ENCODE data around the gene TREML2.

TREML2 gene

GRCh38 chr6:41184761-41185160 is 16.2 kb downstream of the TREML2 start:
- Histone ChIP-seq H3K4me1 (ENCODE audit: control insufficient read depth, insufficient read depth, low read depth, low read length) (peaks cover 5% of the 10 kb centered on the region), H2AK5ac (ENCODE audit: low read length, severe bottlenecking) (no peak overlapping the region), H3K9me3 (ENCODE audit: control insufficient read depth, low read length) (peaks cover 6% of the 10 kb centered on the region), H2BK5ac (ENCODE audit: low read depth, low read length, poor library complexity, severe bottlenecking) (no peak overlapping the region), H4K91ac (ENCODE audit: low read length) (no peak overlapping the region), H2BK120ac (ENCODE audit: low read depth, low read length) (no peak overlapping the region), H3K18ac (ENCODE audit: low read depth in 1 of 2, low read length in 2 of 2) (no peak overlapping the region), H2BK12ac (ENCODE audit: low read length in 2 of 2) (no peak overlapping the region), H3K4ac (ENCODE audit: low read depth in 1 of 2, low read length in 2 of 2) (no peak overlapping the region), H3K27ac (ENCODE audit: low read length, poor library complexity, severe bottlenecking) (no peak overlapping the region), H2BK15ac (ENCODE audit: low read depth, poor library complexity, severe bottlenecking) (no peak overlapping the region), H3K27me3 (ENCODE audit: control insufficient read depth in 1 of 2, insufficient read depth in 1 of 2, low read length in 2 of 2) (peaks cover 29 to 49% of the 10 kb centered on the region in 2 experiments), H3K79me1 (replicated peaks; ENCODE audit: low read length, poor library complexity, severe bottlenecking) (no peaks in the 10 kb centered on the region), H2AFZ (ENCODE audit: low read depth, low read length) (no peak overlapping the region), H3K9ac (ENCODE audit: low read length) (no peak overlapping the region), H3K36me3 (ENCODE audit: control insufficient read depth in 1 of 2, insufficient read depth in 2 of 2, low read depth in 1 of 2, low read length in 2 of 2) (no peaks in the 10 kb centered on the region), H3K4me3 (ENCODE audit: insufficient read depth in 1 of 2, low read depth in 1 of 2, low read length in 2 of 2) (no peak overlapping the region), H3K14ac (ENCODE audit: low read length in 2 of 2) (no peak overlapping the region), H4K8ac (ENCODE audit: low read length) (no peak overlapping the region), H3K23ac (ENCODE audit: low read length in 2 of 2) (no peak overlapping the region), H3K4me2 (ENCODE audit: low read length, poor library complexity, severe bottlenecking) (no peak overlapping the region)
- WGBS, result 90% methylated on average over 7 of the region's 7 CpGs
- no peak for DNase-seq

- no peak overlapping the region for H2BK15ac ChIP-seq (ENCODE audit: low read depth, poor library complexity, severe bottlenecking)
- H3K4me3 ChIP-seq (ENCODE audit: insufficient read depth in 1 of 2, low read depth in 1 of 2, low read length in 2 of 2), result no peak overlapping the region
- H3K18ac ChIP-seq (ENCODE audit: low read depth in 1 of 2, low read length in 2 of 2), result no peak overlapping the region
- no peak overlapping the region for H2BK120ac ChIP-seq (ENCODE audit: low read depth, low read length)
- no peak overlapping the region for H2AFZ ChIP-seq (ENCODE audit: low read depth, low read length)
- H2BK12ac ChIP-seq (ENCODE audit: low read length in 2 of 2), result no peak overlapping the region
- H4K91ac ChIP-seq (ENCODE audit: low read length), result no peak overlapping the region
- H3K9me3 ChIP-seq (ENCODE audit: control insufficient read depth, low read length), result no peaks in the 10 kb centered on the region
- H3K4ac ChIP-seq (ENCODE audit: low read depth in 1 of 2, low read length in 2 of 2), result no peak overlapping the region
- no peak overlapping the region for H3K4me2 ChIP-seq (ENCODE audit: low read length, poor library complexity, severe bottlenecking)
- no peak overlapping the region for H3K14ac ChIP-seq (ENCODE audit: low read length in 2 of 2)
- no peak overlapping the region for H3K9ac ChIP-seq (ENCODE audit: low read length)
- no peaks in the 10 kb centered on the region for H3K79me1 ChIP-seq (replicated peaks; ENCODE audit: low read length, poor library complexity, severe bottlenecking)
- no peaks in the 10 kb centered on the region for H3K36me3 ChIP-seq (ENCODE audit: control insufficient read depth in 1 of 2, insufficient read depth in 2 of 2, low read depth in 1 of 2, low read length in 2 of 2)
- no peak overlapping the region for H2BK5ac ChIP-seq (ENCODE audit: low read depth, low read length, poor library complexity, severe bottlenecking)
- WGBS, result 82% methylated on average over 4 of the region's 4 CpGs
- no peak overlapping the region for H3K23ac ChIP-seq (ENCODE audit: low read length in 2 of 2)
- peaks cover 21 to 54% of the 10 kb centered on the region in 2 experiments for H3K27me3 ChIP-seq (ENCODE audit: control insufficient read depth in 1 of 2, insufficient read depth in 1 of 2, low read length in 2 of 2)
- H2AK5ac ChIP-seq (ENCODE audit: low read length, severe bottlenecking), result no peak overlapping the region
- no peak overlapping the region for H3K27ac ChIP-seq (ENCODE audit: low read length, poor library complexity, severe bottlenecking)
- no peak overlapping the region for H4K8ac ChIP-seq (ENCODE audit: low read length)
- H3K4me1 ChIP-seq (ENCODE audit: control insufficient read depth, insufficient read depth, low read depth, low read length), result peaks cover 10% of the 10 kb centered on the region
- DNase-seq, result peak; percentile 50
These were observed 18.6 kb downstream of the TREML2 start for GRCh38 chr6:41182069-41183034.

DNA sequence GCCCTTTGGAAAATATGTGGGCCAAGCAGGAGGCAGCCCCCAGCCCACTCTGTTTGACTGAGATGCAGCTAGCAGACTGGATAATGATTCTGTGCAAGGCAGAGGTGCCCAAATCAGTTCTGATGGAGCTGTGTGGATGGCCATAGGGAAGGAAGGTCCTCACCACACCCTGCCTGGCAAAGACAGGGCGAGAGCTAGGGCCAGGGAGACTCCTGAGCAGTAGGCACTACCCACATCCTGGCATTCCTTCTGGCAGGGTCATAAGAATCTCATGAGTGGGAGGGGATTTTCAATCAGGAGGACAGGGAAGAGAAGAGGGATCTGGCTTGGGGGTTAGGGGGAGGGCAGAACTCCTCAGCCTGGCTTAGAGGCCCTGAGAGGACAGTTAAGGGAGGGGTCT is 19.4 kb downstream of the TREML2 start:
- no peak overlapping the region for H3K9ac ChIP-seq (ENCODE audit: low read length)
- H4K8ac ChIP-seq (ENCODE audit: low read length), result no peak overlapping the region
- no peak overlapping the region for H3K14ac ChIP-seq (ENCODE audit: low read length in 2 of 2)
- H3K4me2 ChIP-seq (ENCODE audit: low read length, poor library complexity, severe bottlenecking), result no peak overlapping the region
- H3K4me1 ChIP-seq (ENCODE audit: control insufficient read depth, insufficient read depth, low read depth, low read length), result peaks cover 10% of the 10 kb centered on the region
- no peak for DNase-seq
- H3K27me3 ChIP-seq (ENCODE audit: control insufficient read depth in 1 of 2, insufficient read depth in 1 of 2, low read length in 2 of 2), result peaks cover 28 to 62% of the 10 kb centered on the region in 2 experiments
- H2AFZ ChIP-seq (ENCODE audit: low read depth, low read length), result no peak overlapping the region
- H2BK120ac ChIP-seq (ENCODE audit: low read depth, low read length), result no peak overlapping the region
- H3K23ac ChIP-seq (ENCODE audit: low read length in 2 of 2), result no peak overlapping the region
- H3K4me3 ChIP-seq (ENCODE audit: insufficient read depth in 1 of 2, low read depth in 1 of 2, low read length in 2 of 2), result no peak overlapping the region
- H3K4ac ChIP-seq (ENCODE audit: low read depth in 1 of 2, low read length in 2 of 2), result no peak overlapping the region
- no peaks in the 10 kb centered on the region for H3K9me3 ChIP-seq (ENCODE audit: control insufficient read depth, low read length)
- no peak overlapping the region for H3K27ac ChIP-seq (ENCODE audit: low read length, poor library complexity, severe bottlenecking)
- H2BK12ac ChIP-seq (ENCODE audit: low read length in 2 of 2), result no peak overlapping the region
- H3K79me1 ChIP-seq (replicated peaks; ENCODE audit: low read length, poor library complexity, severe bottlenecking), result no peaks in the 10 kb centered on the region
- no peaks in the 10 kb centered on the region for H3K36me3 ChIP-seq (ENCODE audit: control insufficient read depth in 1 of 2, insufficient read depth in 2 of 2, low read depth in 1 of 2, low read length in 2 of 2)
- 42% methylated on average over 1 of the region's 1 CpG for WGBS
- no peak overlapping the region for H3K18ac ChIP-seq (ENCODE audit: low read depth in 1 of 2, low read length in 2 of 2)
- no peak overlapping the region for H2AK5ac ChIP-seq (ENCODE audit: low read length, severe bottlenecking)
- no peak overlapping the region for H2BK5ac ChIP-seq (ENCODE audit: low read depth, low read length, poor library complexity, severe bottlenecking)
- no peak overlapping the region for H4K91ac ChIP-seq (ENCODE audit: low read length)
- H2BK15ac ChIP-seq (ENCODE audit: low read depth, poor library complexity, severe bottlenecking), result no peak overlapping the region

DNA sequence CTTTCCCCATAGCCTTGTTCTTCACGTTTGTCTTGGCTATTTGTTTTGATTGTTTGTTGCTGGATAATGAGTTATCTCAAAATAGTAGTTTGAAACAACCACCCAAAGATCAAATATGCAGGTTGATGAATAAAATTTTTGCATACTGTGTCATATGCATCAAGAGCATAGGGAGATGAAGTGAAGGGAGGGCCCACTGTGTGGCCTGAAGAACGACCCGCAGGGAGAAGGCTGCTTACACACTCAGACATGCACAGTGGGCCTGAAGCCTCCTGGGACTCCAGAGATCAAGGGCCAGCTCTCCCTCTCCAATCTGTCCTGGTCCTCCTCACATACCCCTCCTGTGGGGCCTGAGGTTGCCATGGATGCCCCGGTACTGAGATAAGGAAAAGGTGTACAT is 21.8 kb downstream of the TREML2 start:
- H3K14ac ChIP-seq (ENCODE audit: low read length in 2 of 2), result no peak overlapping the region
- H3K4me3 ChIP-seq (ENCODE audit: insufficient read depth in 1 of 2, low read depth in 1 of 2, low read length in 2 of 2), result no peak overlapping the region
- no peaks in the 10 kb centered on the region for H3K36me3 ChIP-seq (ENCODE audit: control insufficient read depth in 1 of 2, insufficient read depth in 2 of 2, low read depth in 1 of 2, low read length in 2 of 2)
- no peak overlapping the region for H2BK5ac ChIP-seq (ENCODE audit: low read depth, low read length, poor library complexity, severe bottlenecking)
- no peak overlapping the region for H3K27ac ChIP-seq (ENCODE audit: low read length, poor library complexity, severe bottlenecking)
- H4K8ac ChIP-seq (ENCODE audit: low read length), result no peak overlapping the region
- H4K91ac ChIP-seq (ENCODE audit: low read length), result no peak overlapping the region
- H2AK5ac ChIP-seq (ENCODE audit: low read length, severe bottlenecking), result no peak overlapping the region
- no peak overlapping the region for H2BK120ac ChIP-seq (ENCODE audit: low read depth, low read length)
- no peak overlapping the region for H3K18ac ChIP-seq (ENCODE audit: low read depth in 1 of 2, low read length in 2 of 2)
- no peaks in the 10 kb centered on the region for H3K9me3 ChIP-seq (ENCODE audit: control insufficient read depth, low read length)
- no peak for DNase-seq
- no peaks in the 10 kb centered on the region for H3K79me1 ChIP-seq (replicated peaks; ENCODE audit: low read length, poor library complexity, severe bottlenecking)
- H2BK15ac ChIP-seq (ENCODE audit: low read depth, poor library complexity, severe bottlenecking), result no peak overlapping the region
- peak overlapping the region in 1 of 2 experiments; percentile 5 for H3K23ac ChIP-seq (ENCODE audit: low read length in 2 of 2)
- no peak overlapping the region for H3K4me2 ChIP-seq (ENCODE audit: low read length, poor library complexity, severe bottlenecking)
- H3K4ac ChIP-seq (ENCODE audit: low read depth in 1 of 2, low read length in 2 of 2), result no peak overlapping the region
- peaks cover 31 to 54% of the 10 kb centered on the region in 2 experiments for H3K27me3 ChIP-seq (ENCODE audit: control insufficient read depth in 1 of 2, insufficient read depth in 1 of 2, low read length in 2 of 2)
- peaks cover 10% of the 10 kb centered on the region for H3K4me1 ChIP-seq (ENCODE audit: control insufficient read depth, insufficient read depth, low read depth, low read length)
- H3K9ac ChIP-seq (ENCODE audit: low read length), result no peak overlapping the region
- no peak overlapping the region for H2AFZ ChIP-seq (ENCODE audit: low read depth, low read length)
- 92% methylated on average over 2 of the region's 4 CpGs for WGBS
- no peak overlapping the region for H2BK12ac ChIP-seq (ENCODE audit: low read length in 2 of 2)

Measured in mesenchymal stem cell (in vitro differentiated cells and primary cell).